Stimulated activated CD4-positive, alpha-beta T cell treated with anti-CD3 and anti-CD28 coated beads, Interleukin-2, amount 100 ng/mL, for 48 hours (primary cell): Measurements from ENCODE around the gene PLEKHM2.
"Not testable (repeated sequence)": the region's sequence is repeated elsewhere in the genome, so short reads cannot be mapped to it uniquely, and the experiment has no call there.

ENCODE experiments used
- DNase-seq, 2 donors: peaks; one replicate each; pipeline ENCODE4 v3.0.0-alpha.2; 2020

Gene PLEKHM2, protein sequence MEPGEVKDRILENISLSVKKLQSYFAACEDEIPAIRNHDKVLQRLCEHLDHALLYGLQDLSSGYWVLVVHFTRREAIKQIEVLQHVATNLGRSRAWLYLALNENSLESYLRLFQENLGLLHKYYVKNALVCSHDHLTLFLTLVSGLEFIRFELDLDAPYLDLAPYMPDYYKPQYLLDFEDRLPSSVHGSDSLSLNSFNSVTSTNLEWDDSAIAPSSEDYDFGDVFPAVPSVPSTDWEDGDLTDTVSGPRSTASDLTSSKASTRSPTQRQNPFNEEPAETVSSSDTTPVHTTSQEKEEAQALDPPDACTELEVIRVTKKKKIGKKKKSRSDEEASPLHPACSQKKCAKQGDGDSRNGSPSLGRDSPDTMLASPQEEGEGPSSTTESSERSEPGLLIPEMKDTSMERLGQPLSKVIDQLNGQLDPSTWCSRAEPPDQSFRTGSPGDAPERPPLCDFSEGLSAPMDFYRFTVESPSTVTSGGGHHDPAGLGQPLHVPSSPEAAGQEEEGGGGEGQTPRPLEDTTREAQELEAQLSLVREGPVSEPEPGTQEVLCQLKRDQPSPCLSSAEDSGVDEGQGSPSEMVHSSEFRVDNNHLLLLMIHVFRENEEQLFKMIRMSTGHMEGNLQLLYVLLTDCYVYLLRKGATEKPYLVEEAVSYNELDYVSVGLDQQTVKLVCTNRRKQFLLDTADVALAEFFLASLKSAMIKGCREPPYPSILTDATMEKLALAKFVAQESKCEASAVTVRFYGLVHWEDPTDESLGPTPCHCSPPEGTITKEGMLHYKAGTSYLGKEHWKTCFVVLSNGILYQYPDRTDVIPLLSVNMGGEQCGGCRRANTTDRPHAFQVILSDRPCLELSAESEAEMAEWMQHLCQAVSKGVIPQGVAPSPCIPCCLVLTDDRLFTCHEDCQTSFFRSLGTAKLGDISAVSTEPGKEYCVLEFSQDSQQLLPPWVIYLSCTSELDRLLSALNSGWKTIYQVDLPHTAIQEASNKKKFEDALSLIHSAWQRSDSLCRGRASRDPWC

DNA sequence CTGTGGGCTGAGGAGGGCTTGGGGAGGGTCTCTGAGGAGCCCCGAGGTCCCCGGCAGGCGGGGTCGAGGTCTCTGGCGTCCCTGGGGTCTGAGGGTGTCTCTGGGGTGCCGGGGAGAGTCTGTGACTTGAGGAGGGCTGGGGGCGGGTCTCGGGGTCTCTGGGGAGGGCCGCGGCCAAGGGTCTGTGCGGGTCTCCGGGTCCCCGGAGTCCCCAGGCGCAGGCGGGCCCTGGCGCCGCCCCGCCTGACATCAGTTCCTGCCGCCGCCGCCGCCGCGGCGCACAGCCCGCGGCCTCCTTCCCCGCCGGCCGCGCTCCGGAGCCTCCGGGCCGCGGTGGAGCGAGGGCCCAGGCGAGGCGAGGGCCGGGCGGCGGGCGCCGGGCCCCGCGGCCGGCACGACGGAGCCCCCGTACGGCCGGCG lies at the start of gene PLEKHM2:
TSS of gene PLEKHM2 (plus strand) at position 279 of the 420 bp plus-strand sequence. CDS start 239 bp downstream, outside the sequence.
- DNase-seq = peak; percentile 8 to 49

GRCh38 chr1:15636436-15636835 lies 47.7 kb upstream of the PLEKHM2 start:
- no peak for DNase-seq

DNA sequence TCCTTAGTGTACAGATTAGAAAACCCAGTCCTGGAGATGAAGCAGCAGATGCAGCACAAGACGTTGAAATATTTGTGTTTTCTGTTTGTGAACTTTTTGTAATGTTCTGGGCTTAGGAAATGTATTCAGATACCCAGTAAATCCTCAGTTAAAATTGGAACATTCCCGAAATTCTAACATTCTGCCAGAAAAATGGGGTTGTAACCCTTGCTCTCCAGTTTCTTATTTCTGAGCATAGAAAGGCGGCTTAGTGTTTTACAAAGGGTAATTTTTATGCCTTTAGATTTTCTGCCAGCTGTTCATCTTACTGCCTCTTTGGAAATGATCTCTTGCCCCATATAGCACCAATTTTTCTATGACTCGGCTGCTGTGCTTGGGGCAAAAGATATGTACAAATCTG lies 46.3 kb upstream of the PLEKHM2 start:
- no peak for DNase-seq

- no peak for DNase-seq
Measured at GRCh38 chr1:15639262-15639661, 44.9 kb upstream of the PLEKHM2 start.

DNA sequence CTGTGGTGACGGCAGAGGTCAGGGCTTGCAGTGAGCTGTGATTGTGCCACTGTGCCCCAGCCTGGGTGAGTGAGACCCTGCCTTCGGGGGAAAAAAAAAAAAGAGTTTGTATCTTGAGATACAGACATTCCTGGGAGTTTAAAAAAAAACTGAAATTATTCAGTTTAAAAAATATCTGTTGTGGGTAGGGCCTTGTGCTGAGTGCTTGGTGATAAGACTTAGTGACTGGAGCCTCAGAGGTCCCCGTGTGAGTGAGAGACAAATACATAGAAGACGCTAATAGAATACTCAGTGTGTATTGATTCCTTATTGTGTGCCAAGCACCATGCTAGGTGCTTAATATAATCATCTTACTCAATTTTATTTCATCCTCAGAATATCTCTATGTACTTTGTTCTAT lies 44.2 kb upstream of the PLEKHM2 start:
- DNase-seq = no peak

- no peak for DNase-seq
Measured at GRCh38 chr1:15640667-15641066, 43.5 kb upstream of the PLEKHM2 start.

- no peak for DNase-seq
Measured at GRCh38 chr1:15649937-15650336, 34.2 kb upstream of the PLEKHM2 start.

DNA sequence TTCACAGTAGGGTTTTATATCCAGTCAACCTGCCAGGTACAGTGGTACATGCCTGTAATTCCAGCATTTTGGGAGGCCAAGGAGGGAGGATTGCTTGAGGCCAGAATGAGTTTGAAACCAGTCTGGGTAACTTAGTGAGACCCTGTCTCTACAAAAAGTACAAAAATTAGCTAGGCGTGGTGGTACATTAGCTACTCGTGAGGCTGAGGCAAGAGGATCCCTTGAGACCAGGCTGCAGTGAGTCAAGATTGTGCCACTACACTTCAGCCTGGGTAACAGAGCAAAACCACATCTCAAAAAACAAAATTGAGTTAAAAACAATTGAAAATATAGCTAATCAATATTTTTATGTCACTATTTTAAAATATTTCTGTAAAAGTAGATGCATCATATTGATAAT lies 33.7 kb upstream of the PLEKHM2 start:
- no peak for DNase-seq

GRCh38 chr1:15652130-15652529 lies 32.0 kb upstream of the PLEKHM2 start:
- DNase-seq = not testable (repeated sequence)

DNA sequence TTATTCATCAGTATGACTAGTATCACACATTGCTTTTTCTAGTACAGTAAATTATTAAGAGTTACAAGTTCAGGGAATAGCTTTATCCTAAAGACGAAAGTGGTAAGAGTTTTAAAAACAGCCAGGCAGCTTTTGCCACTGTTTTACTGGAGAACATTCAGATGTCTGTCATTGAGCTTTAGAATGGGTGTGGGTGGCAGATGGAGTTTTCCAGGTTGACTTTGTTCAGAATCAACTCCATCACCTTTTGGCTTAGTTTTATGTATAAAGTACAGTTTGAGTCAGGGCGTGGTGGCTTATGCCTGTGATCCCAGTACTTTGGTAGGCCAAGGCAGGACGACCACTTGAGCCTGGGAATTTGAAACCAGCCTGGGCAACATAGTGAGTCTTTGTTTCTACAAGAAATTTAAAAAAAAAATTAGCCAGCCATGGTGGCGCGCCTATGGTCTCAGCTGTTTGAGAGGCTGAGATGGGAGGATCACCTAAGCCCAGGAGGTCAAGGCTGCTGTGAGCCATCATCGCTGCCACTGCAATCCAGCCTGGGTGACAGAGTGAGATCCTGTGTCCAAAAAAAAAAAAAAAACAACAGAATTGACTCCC lies 29.9 kb upstream of the PLEKHM2 start:
- no peak for DNase-seq

GRCh38 chr1:15656464-15656863 lies 27.7 kb upstream of the PLEKHM2 start:
- no peak for DNase-seq

DNA sequence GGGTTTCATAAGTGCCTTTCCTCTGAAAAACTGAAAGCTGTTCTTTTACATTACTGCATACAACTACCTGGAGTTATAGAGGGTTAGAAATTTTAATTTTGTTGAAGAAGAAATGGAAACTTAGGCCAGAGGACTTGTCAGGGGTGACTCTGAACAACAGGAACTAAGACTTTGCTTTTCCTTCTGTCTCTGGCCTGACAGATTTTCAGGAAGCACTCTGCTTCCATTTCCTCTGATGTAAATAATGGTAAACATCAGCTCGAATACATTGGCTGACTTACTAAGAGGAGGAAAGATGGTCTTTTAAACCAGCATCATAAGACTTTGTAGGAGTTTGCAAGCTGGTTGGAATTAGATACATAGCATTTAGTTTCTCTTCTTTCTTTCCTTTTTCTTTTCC lies 27.1 kb upstream of the PLEKHM2 start:
- no peak for DNase-seq

- no peak for DNase-seq
Measured at GRCh38 chr1:15660151-15660550, 24.0 kb upstream of the PLEKHM2 start.

DNA sequence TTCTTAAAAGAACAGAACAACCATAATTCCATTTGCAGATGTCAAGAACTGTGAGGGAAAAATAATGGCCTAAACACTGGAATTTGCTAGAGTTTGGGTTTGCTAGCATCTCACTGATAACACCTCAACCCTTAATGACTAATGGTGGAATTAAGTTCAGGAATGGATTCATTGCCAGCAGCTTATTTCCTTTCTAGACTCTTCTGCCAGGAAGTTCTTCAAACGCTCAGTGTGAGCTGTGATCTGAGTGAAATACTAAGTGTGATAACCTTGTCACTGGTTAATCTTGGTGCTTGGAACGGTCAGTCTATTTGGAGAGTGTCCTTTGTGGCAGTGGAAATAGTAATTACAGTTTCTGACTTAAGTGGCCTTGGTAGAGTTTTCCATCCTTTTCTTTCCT lies 21.6 kb upstream of the PLEKHM2 start:
- no peak for DNase-seq

DNA sequence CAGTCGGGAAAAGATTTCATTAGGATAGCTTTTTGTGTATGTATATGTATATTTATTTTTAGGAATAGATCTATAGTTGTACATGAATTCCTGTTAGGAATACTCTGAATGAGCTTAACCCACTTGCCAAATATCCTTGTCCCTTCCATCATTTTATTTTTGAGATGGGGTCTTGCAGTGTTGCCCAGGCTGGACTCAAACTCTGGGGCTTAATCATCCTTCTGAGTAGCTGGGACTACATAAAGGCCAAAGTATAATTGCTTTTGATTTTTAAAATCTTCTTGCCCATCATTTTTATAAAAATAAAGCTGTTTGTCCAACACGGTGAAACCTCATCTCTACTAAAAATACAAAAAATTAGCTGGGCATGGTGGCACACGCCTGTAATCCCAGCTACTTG lies 20.2 kb upstream of the PLEKHM2 start:
- no peak for DNase-seq

DNA sequence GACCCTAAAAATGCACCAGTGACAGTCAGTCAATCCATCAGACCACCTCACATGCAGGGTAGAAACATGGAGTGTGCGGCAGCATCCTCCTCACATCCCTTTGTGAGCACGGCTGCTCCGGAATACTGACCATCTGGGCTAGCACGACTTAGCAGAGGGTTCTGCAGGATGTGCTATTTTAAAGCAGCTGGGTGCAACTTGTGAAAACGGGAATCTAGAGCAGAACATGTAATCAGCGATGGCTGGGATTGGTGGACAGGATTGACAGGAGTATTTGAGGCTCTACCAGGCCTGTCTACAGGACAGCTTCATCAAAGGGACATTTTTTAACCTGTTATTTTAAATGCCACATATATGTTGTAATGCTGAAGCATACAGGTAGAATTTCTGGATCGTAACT lies 16.8 kb upstream of the PLEKHM2 start:
- DNase-seq = no peak

- no peak for DNase-seq
Measured at GRCh38 chr1:15668089-15668754, 15.9 kb upstream of the PLEKHM2 start.

GRCh38 chr1:15669074-15669473 lies 15.0 kb upstream of the PLEKHM2 start:
- no peak for DNase-seq

DNA sequence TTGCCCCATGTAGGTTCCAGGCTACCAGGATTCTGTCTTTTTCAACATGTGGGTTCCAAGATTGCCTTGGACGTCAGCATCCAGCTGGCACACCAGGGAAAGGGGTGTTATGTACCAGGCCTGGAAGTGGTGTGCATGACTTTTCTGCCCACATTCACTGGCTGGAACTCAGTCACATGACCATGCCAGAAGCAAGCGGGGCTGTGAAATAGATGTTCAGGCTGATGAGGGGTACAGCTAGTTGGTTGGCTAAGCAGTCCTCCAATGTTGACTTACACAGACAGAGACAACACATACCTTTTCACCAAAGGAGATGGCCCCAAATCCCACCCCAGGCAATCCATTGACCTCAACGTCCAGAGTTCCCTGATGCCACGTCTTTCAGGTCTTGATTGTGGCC lies 14.3 kb upstream of the PLEKHM2 start:
- DNase-seq = no peak

- DNase-seq = no peak
Measured at GRCh38 chr1:15671430-15671829, 12.7 kb upstream of the PLEKHM2 start.

GRCh38 chr1:15674386-15675159 lies 9.5 kb upstream of the PLEKHM2 start:
- no peak for DNase-seq

DNA sequence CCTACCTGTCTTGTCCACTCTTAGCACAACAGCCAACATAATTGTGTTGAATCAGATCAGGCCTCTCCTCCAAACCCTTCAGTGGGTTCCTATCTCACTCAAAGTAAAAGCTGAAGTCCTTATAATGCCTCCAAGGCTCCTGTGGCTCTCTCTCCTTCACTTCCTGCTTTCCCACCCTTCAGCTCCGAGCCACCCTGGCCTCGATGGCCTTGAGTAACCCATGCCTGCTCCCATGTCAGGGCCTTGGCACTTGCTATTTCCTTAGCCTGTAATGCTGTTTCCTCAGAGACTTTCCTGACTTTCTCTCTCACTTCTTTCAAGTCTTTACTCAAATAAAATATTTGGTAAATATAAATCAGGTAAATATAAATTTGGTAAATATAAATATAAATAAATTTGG lies 8.1 kb upstream of the PLEKHM2 start:
- DNase-seq = no peak
